HCT116 (cell line): ENCODE data around the gene OTOP3.

Source experiments
- CBX3 ChIP-seq: IDR thresholded peaks from 2 replicates; pipeline ENCODE4 v1.6.1; 2012; ENCODE audit warnings: low read depth
- CTCF ChIP-seq, 3 experiments: fragments of 200-600 bp in 1 of 3; sonication (generic) in 1 of 3; IDR thresholded peaks in 2 of 3; conservative IDR thresholded peaks in 1 of 3; 2 replicates each; pipeline ENCODE4 v1.5.1; 2012 to 2017; ENCODE audit warnings: low read depth in 2 of 3, low read length in 2 of 3, antibody characterized with exemption in 1 of 3, borderline replicate concordance in 1 of 3, control low read depth in 1 of 3, mild to moderate bottlenecking in 1 of 3, mixed read lengths in 1 of 3, mixed run types in 1 of 3, moderate library complexity in 1 of 3; ENCODE audit not compliant: insufficient read depth in 1 of 3
- EZH2 ChIP-seq: fragments of 200-600 bp; sonication (generic); IDR thresholded peaks from 2 replicates; pipeline ENCODE4 v1.6.1; 2017; ENCODE audit warnings: antibody characterized with exemption, mixed run types
- JUND ChIP-seq: IDR thresholded peaks from 2 replicates; pipeline ENCODE4 v1.6.1; 2012
- POLR2A ChIP-seq: IDR thresholded peaks from 2 replicates; pipeline ENCODE4 v1.7.0; 2011; ENCODE audit warnings: borderline replicate concordance; ENCODE audit not compliant: insufficient read depth, insufficient read length; ENCODE audit errors: extremely low read depth
- REST ChIP-seq: IDR thresholded peaks from 2 replicates; pipeline ENCODE4 v1.6.1; 2012; ENCODE audit warnings: low read depth
- YY1 ChIP-seq: IDR thresholded peaks from 2 replicates; pipeline ENCODE4 v1.6.1; 2011; ENCODE audit warnings: low read length, low read depth, moderate library complexity, mild to moderate bottlenecking; ENCODE audit not compliant: insufficient replicate concordance; ENCODE audit errors: extremely low read depth
- ZBTB33 ChIP-seq: IDR thresholded peaks from 2 replicates; pipeline ENCODE4 v1.6.1; 2011; ENCODE audit warnings: mild to moderate bottlenecking, low read length, moderate library complexity; ENCODE audit not compliant: insufficient replicate concordance; ENCODE audit errors: extremely low read depth
- ZNF274 ChIP-seq: fragments of 200-500 bp; sonication (Bioruptor generic); IDR thresholded peaks from 2 replicates; pipeline ENCODE4 v1.6.1; 2014; ENCODE audit warnings: mild to moderate bottlenecking, low read depth, low read length, inconsistent platforms

- TF ChIP-seq EZH2 (no peak), CTCF (IDR thresholded peaks at IDR 0.05 in 2 of 3, conservative IDR thresholded peaks at IDR 0.05 in 1 of 3; ENCODE audit: borderline replicate concordance in 1 of 3, insufficient read depth in 1 of 3, low read depth in 2 of 3, low read length in 2 of 3) (no peak), ZNF274 (no peak), CBX3 (no peak), REST (no peak), JUND (no peak), POLR2A (no peak), YY1 (no peak), ZBTB33 (no peak)
Measured at GRCh38 chr17:74954665-74955421, 19.1 kb downstream of the OTOP3 start.
